Spleen (tissue), 11 donors: ENCODE results near the gene JMJD1C. TPM values are rescaled to one million over a fixed set of nuclear protein-coding genes. Genes with fewer than 3 reads are reported as not detected.

ENCODE experiments used
- DNase-seq: peaks from one replicate; pipeline ENCODE4 v3.0.0-alpha.2; 2020
- H3K27ac ChIP-seq, 8 donors: fragments of 200-600 bp; sonication (generic) in 7 of 8; 1 replicate in 4 of 8; 2 replicates in 4 of 8; pipeline versions ENCODE4 v1.5.0 to v1.8.0; 2016 to 2021; ENCODE audit warnings: inconsistent platforms in 4 of 8, mild to moderate bottlenecking in 4 of 8, moderate library complexity in 1 of 8
- H3K27me3 ChIP-seq, 7 donors: fragments of 200-600 bp; sonication (generic) in 6 of 7; replicated peaks in 1 of 7; 1 replicate in 4 of 7; 2 replicates in 3 of 7; pipeline versions ENCODE4 v1.5.0 to v1.8.0; 2016 to 2021; ENCODE audit warnings: inconsistent platforms in 3 of 7, mild to moderate bottlenecking in 1 of 7
- H3K36me3 ChIP-seq, 6 donors: fragments of 200-600 bp; sonication (generic) in 5 of 6; 1 replicate in 4 of 6; 2 replicates in 2 of 6; pipeline versions ENCODE4 v1.5.0 to v1.8.0; 2016 to 2021; ENCODE audit warnings: inconsistent platforms in 2 of 6
- H3K4me1 ChIP-seq, 6 donors: fragments of 200-600 bp; sonication (generic) in 5 of 6; 1 replicate in 3 of 6; 2 replicates in 3 of 6; pipeline versions ENCODE4 v1.5.0 to v1.8.0; 2016 to 2021; ENCODE audit warnings: inconsistent platforms in 3 of 6
- H3K4me3 ChIP-seq, 8 donors: fragments of 200-600 bp; sonication (generic) in 7 of 8; 1 replicate in 4 of 8; 2 replicates in 4 of 8; pipeline versions ENCODE4 v1.5.0 to v1.8.0; 2016 to 2021; ENCODE audit warnings: inconsistent platforms in 4 of 8, mild to moderate bottlenecking in 4 of 8, moderate library complexity in 2 of 8
- H3K9me3 ChIP-seq, 8 donors: fragments of 200-600 bp; sonication (generic) in 7 of 8; 1 replicate in 4 of 8; 2 replicates in 4 of 8; pipeline versions ENCODE4 v1.5.0 to v1.8.0; 2016 to 2021; ENCODE audit warnings: inconsistent platforms in 4 of 8
- CTCF ChIP-seq, 11 experiments: fragments of 200-600 bp in 7 of 11; fragments of 450-650 bp in 4 of 11; sonication (generic) in 4 of 11; IDR thresholded peaks in 8 of 11; conservative IDR thresholded peaks in 3 of 11; 1 replicate in 7 of 11; 2 replicates in 4 of 11; pipeline versions ENCODE4 v1.4.0 to v1.8.0; 2016 to 2021; ENCODE audit warnings: antibody characterized with exemption in 11 of 11, inconsistent platforms in 4 of 11, mild to moderate bottlenecking in 1 of 11
- POLR2A ChIP-seq, 3 donors: fragments of 450-650 bp; IDR thresholded peaks; one replicate each; pipeline ENCODE4 v1.5.1; 2017; ENCODE audit warnings: antibody characterized with exemption in 3 of 3, mild to moderate bottlenecking in 1 of 3
- POLR2AphosphoS5 ChIP-seq, 3 donors: sonication (generic); formaldehyde crosslinking; IDR thresholded peaks; one replicate each; pipeline ENCODE4 v1.5.1; 2017; ENCODE audit warnings: antibody characterized with exemption in 3 of 3
- WGBS, 5 donors: extraction: QIAGEN DNeasy Blood & Tissue Kit in 3 of 5; methylation state at CpG; one replicate each; pipeline versions ENCODE4 v1.1.5 to v1.1.7; 2013 to 2018; 5-methylcytosine and 5-hydroxymethylcytosine counted together
- intact Hi-C: fragments of 100-400 bp; cut with DNase I; formaldehyde crosslinking; loops from one replicate; pipeline ENCODE4 v1.15.0; 2023; ENCODE audit warnings: low total_unique reads
- polyA plus RNA-seq, 3 donors: library from polyadenylated mRNA; stranded (reverse); fragments of 200-250 nt; gene quantifications; one replicate each; pipeline ENCODE4 v1.2.1, GENCODE V29; 2013
- total RNA-seq, 7 donors: library from RNA; depleted of rRNA in 3 of 7; stranded (reverse); fragments of >200 nt in 3 of 7; fragmentation: NEBNext Ultra II Directional in 4 of 7; extraction: Animal tissue kit (Norgen Biotek cat#: 25700) in 4 of 7; gene quantifications; one replicate each; pipeline versions ENCODE4 v1.1.0 to v1.2.1, GENCODE V29; 2016 to 2021
- donor health status: healthy with polysubstance abuse.
- donor health status: DM: no; HTN: no; CAD: no; lungs with moderate emphysema.
- donor health status: DM: no; HTN: no; CAD: no.
- donor health status: Bipolar disorder and iron deficiency.
- donor health status: healthy.
- donor health status: DM: no; HTN: no; CAD: no.
- donor health status: DM: yes; HTN: yes; CAD: no.

The JMJD1C gene
- total and polyA plus RNA-seq, 10 donors = 54.3 to 272 (median 137) TPM

DNA sequence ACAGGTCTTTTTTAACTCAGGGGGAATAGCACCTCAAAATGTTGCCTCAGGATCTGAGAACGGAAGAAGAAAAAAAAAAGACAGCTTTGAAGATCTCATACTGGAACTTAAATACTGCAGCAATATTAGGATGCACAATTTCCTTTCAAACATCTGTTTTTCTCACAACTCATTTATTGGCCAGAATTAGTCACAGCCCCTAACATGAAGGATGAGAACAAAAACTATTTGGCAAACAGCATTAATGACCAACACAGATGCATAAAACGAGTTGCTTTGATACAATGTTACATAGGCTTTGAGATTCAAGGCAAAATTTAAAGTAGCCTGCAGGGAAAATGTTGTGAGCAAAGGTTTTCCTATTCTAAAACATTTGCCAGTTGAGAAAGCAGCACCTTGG, 36.5 kb downstream of the JMJD1C start:
- Histone ChIP-seq H3K36me3 (no peaks in the 10 kb centered on the region), H3K4me1 (peaks cover 0 to 66% (median 24%) of the 10 kb centered on the region in 6 donors), H3K27me3 (no peaks in the 10 kb centered on the region), H3K27ac (peak overlapping the region in 1 of 8 donors; percentile 17), H3K9me3 (no peaks in the 10 kb centered on the region), H3K4me3 (no peak overlapping the region)
- intact Hi-C loops = no loop called here
- no peak for DNase-seq
- no peak for TF ChIP-seq CTCF (IDR thresholded peaks at IDR 0.05 in 8 of 11, conservative IDR thresholded peaks at IDR 0.05 in 3 of 11)
- no peak for TF ChIP-seq POLR2A (IDR thresholded peaks at IDR 0.05)
- no peak for TF ChIP-seq POLR2AphosphoS5 (IDR thresholded peaks at IDR 0.05)
- 60 to 84% (median 69%) methylated on average over 2 of the region's 2 CpGs for WGBS, 5 donors

DNA sequence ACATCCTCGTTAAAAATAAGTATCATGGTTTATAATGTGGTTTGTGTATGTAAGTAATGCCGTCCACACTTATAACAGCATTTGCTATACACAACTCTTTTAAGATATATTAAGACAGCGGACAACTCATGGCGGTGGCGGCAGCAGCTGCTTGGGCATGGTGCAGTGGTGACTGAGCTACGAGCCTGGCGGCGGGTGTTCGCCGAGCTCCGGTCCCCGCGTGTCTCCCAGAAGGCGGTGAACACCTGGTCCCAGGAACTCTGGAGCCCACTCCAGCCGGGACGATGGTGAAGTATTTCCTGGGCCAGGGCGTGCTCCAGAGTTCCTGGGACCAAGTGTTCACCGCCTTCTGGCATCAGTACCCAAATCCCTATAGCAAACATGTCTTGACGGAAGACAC, 38.8 kb downstream of the JMJD1C start:
- no peaks in the 10 kb centered on the region for H3K36me3 ChIP-seq
- no peak for TF ChIP-seq CTCF (IDR thresholded peaks at IDR 0.05 in 8 of 11, conservative IDR thresholded peaks at IDR 0.05 in 3 of 11)
- peak in 1 of 3 donors; percentile 29 for TF ChIP-seq POLR2AphosphoS5 (IDR thresholded peaks at IDR 0.05)
- TF ChIP-seq POLR2A (IDR thresholded peaks at IDR 0.05) = no peak
- H3K4me3 ChIP-seq = no peak overlapping the region
- WGBS, 5 donors = 96 to 99% (median 97%) methylated on average over 15 to 19 of the region's 19 CpGs
- no peaks in the 10 kb centered on the region for H3K9me3 ChIP-seq
- H3K4me1 ChIP-seq = peaks cover under 1 to 74% (median 27%) of the 10 kb centered on the region in 6 donors
- H3K27ac ChIP-seq = no peak overlapping the region
- no peaks in the 10 kb centered on the region for H3K27me3 ChIP-seq
- intact Hi-C loops = no loop called here
- DNase-seq = no peak

- Histone ChIP-seq H3K4me1 (peaks cover 11 to 74% (median 32%) of the 10 kb centered on the region in 6 donors), H3K36me3 (no peaks in the 10 kb centered on the region), H3K4me3 (no peak overlapping the region), H3K27me3 (no peaks in the 10 kb centered on the region), H3K9me3 (no peaks in the 10 kb centered on the region), H3K27ac (no peak overlapping the region)
- TF ChIP-seq CTCF (IDR thresholded peaks at IDR 0.05 in 8 of 11, conservative IDR thresholded peaks at IDR 0.05 in 3 of 11) = no peak
- no peak for TF ChIP-seq POLR2AphosphoS5 (IDR thresholded peaks at IDR 0.05)
- no peak for TF ChIP-seq POLR2A (IDR thresholded peaks at IDR 0.05)
- no peak for DNase-seq
- WGBS, 5 donors = 65 to 86% (median 80%) methylated on average over 5 of the region's 5 CpGs
- intact Hi-C loops = no loop called here
These were observed 40.3 kb downstream of the JMJD1C start for GRCh38 chr10:63425512-63425911.

DNA sequence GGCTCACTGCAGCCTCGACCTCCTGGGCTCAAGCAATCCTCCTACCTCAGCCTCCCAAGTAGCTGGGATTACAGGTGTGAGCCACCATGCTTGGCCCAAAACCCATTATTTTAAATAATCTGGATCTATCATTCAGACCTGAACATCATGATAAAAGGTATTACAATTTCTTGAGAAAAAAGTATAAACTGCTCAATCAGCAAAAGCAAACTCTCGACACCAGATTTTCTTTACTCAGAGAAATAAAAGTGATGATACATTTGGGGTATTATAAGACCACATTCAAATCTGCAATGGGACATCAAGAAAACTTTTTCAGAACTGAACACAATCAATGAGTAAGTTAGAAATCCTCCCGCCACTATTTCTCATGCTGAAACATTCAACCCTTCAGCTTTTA, 41.2 kb downstream of the JMJD1C start:
- intact Hi-C loops = no loop called here
- H3K27ac ChIP-seq = no peak overlapping the region
- H3K4me1 ChIP-seq = peaks cover 11 to 65% (median 25%) of the 10 kb centered on the region in 6 donors
- DNase-seq = no peak
- no peaks in the 10 kb centered on the region for H3K36me3 ChIP-seq
- H3K27me3 ChIP-seq = no peaks in the 10 kb centered on the region
- no peak overlapping the region for H3K4me3 ChIP-seq
- H3K9me3 ChIP-seq = no peaks in the 10 kb centered on the region
- WGBS, 5 donors = 92 to 99% (median 98%) methylated on average over 3 of the region's 3 CpGs
- no peak for TF ChIP-seq POLR2A (IDR thresholded peaks at IDR 0.05)
- TF ChIP-seq POLR2AphosphoS5 (IDR thresholded peaks at IDR 0.05) = no peak
- no peak for TF ChIP-seq CTCF (IDR thresholded peaks at IDR 0.05 in 8 of 11, conservative IDR thresholded peaks at IDR 0.05 in 3 of 11)
